Measurements from ENCODE around the gene ARHGAP31.

DNA sequence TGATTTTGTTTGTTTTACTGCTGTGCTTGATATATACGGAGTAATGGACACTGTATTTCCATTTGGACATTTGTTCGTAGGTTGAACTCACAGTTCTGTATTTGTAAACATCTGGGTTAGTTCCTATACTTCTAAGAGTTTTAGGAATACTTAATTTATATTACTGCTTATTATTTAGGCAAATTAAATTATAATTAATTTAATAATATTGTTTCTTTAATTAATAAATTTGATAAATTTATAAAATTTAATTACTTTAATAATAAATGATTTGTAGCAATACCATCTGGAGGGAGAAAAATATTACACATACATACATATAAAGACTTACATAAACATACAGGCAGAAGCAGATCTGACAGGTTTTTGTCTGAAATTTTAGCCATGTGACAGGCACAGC, 39.0 kb upstream of the ARHGAP31 start:
- no peak for TF ChIP-seq POLR2AphosphoS5 (IDR thresholded peaks at IDR 0.05; ENCODE audit: low read depth, low read length)
- TF ChIP-seq, protein P1, sequence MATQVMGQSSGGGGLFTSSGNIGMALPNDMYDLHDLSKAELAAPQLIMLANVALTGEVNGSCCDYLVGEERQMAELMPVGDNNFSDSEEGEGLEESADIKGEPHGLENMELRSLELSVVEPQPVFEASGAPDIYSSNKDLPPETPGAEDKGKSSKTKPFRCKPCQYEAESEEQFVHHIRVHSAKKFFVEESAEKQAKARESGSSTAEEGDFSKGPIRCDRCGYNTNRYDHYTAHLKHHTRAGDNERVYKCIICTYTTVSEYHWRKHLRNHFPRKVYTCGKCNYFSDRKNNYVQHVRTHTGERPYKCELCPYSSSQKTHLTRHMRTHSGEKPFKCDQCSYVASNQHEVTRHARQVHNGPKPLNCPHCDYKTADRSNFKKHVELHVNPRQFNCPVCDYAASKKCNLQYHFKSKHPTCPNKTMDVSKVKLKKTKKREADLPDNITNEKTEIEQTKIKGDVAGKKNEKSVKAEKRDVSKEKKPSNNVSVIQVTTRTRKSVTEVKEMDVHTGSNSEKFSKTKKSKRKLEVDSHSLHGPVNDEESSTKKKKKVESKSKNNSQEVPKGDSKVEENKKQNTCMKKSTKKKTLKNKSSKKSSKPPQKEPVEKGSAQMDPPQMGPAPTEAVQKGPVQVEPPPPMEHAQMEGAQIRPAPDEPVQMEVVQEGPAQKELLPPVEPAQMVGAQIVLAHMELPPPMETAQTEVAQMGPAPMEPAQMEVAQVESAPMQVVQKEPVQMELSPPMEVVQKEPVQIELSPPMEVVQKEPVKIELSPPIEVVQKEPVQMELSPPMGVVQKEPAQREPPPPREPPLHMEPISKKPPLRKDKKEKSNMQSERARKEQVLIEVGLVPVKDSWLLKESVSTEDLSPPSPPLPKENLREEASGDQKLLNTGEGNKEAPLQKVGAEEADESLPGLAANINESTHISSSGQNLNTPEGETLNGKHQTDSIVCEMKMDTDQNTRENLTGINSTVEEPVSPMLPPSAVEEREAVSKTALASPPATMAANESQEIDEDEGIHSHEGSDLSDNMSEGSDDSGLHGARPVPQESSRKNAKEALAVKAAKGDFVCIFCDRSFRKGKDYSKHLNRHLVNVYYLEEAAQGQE (IDR thresholded peaks at IDR 0.05; ENCODE audit: insufficient read depth in 1 of 2, low read depth in 2 of 2, low read length in 2 of 2): no peak

Measured in PFSK-1 (cell line).